Measurements from ENCODE around the gene TRIM72.
"Not testable (repeated sequence)": the region's sequence is repeated elsewhere in the genome, so short reads cannot be mapped to it uniquely, and the experiment has no call there.

The TRIM72 gene

DNA sequence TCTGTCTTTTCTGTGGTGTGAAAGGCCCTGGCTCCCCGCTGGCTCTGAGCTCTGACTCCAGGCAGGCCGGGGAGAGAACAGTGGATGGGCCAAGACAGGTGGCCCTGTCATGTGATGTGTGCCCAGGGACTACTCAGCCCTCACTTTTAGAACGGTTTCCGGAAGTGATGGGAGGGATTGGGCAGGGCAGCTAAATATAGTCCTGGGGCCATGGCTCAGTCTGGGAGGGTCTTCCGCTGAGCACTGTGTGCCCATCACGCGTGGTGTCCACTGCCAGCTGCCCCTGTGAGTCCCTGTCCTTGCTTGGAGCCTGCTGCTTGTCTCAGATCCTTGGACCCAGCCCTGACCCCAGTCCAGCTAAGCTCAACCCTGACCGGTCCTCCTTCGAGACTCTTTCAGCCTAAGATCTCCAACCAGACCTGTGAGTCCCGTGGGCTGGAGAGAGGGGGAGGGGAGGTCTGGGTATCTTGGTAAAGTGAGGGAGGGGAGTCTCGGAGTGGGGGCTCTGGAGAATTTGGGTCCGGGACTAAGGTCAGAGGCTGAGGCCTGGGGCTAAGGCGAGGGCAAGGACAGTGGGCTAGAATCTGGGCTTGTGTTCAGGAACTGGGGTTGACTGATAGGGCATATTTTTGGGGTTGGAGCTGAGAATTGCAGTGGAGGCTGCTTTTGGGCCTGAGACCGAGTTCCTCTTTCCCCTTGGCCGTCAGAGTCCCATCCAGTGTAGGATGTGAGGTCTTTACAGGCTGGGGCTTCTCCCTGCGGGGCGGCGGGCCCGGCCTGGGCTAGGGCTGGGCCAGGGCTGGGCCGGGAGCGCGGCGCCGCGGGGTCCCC is at the start of gene TRIM72:
TSS of gene TRIM72 (plus strand) at position 243 of the 831 bp plus-strand sequence. CDS start 620 bp downstream, outside the sequence.
- Histone ChIP-seq H3K9ac (ENCODE audit: low read depth, low read length) (peak within 1 kb of the TSS; percentile 49), H3K4me1 (ENCODE audit: insufficient read depth, low read length) (peaks cover 5% of the 10 kb centered on the region; the same call in 1 of the 2 replicates), H3K36me3 (ENCODE audit: insufficient read depth, low read length) (no peaks in the 10 kb centered on the region), H3K9me3 (ENCODE audit: control insufficient read depth, insufficient read depth, low read length) (no peaks in the 10 kb centered on the region)

- H3K36me3 ChIP-seq (ENCODE audit: insufficient read depth, low read length), result no peaks in the 10 kb centered on the region
- no peaks in the 10 kb centered on the region; the same call in 1 of the 2 replicates for H3K9me3 ChIP-seq (ENCODE audit: control insufficient read depth, insufficient read depth, low read length)
- no peak overlapping the region for H3K9ac ChIP-seq (ENCODE audit: low read depth, low read length)
- peaks cover 12% of the 10 kb centered on the region for H3K4me1 ChIP-seq (ENCODE audit: insufficient read depth, low read length)
Observed at GRCh38 chr16:31167315-31167714, 46.6 kb upstream of the TRIM72 start.

DNA sequence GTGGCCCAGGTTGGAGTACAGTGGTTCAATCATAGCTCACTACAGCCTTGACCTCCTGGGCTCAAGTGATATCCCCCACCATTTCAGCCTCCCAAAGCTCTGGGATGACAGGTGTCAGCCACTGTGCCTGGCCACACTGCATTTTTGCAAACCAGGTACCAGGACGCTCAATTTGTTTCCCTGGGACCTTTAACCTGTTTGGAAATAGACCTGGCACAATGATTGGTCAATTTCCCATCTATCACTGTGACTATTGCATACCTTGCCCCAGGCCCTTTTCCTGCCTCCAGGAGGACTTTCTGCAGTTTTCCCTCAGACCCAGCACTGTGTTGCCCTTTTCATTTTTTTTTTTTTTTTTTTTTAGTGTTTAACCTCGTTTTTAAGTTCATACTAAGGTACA is 45.1 kb upstream of the TRIM72 start:
- H3K4me1 ChIP-seq (ENCODE audit: insufficient read depth, low read length), result peaks cover 12% of the 10 kb centered on the region
- no peaks in the 10 kb centered on the region; the same call in 1 of the 2 replicates for H3K9me3 ChIP-seq (ENCODE audit: control insufficient read depth, insufficient read depth, low read length)
- no peaks in the 10 kb centered on the region for H3K36me3 ChIP-seq (ENCODE audit: insufficient read depth, low read length)
- H3K9ac ChIP-seq (ENCODE audit: low read depth, low read length), result no peak overlapping the region

DNA sequence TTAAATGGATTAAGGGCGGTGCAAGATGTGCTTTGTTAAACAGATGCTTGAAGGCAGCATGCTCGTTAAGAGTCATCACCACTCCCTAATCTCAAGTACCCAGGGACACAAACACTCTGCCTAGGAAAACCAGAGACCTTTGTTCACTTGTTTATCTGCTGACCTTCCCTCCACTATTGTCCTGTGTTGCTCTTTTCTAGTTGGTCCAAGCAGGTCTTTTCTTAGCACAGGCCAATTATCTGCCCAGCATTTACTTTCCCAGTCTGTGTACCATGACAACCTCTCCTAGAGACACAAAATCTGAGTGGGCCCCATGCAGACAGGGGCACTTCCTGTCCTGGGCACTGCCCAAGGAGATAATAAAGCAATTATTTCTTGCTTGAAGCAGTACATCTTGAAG is 43.9 kb upstream of the TRIM72 start:
- H3K9ac ChIP-seq (ENCODE audit: low read depth, low read length); H3K36me3 ChIP-seq (ENCODE audit: insufficient read depth, low read length); H3K9me3 ChIP-seq (ENCODE audit: control insufficient read depth, insufficient read depth, low read length): not testable (repeated sequence)
- peaks cover 12% of the 10 kb centered on the region for H3K4me1 ChIP-seq (ENCODE audit: insufficient read depth, low read length)

DNA sequence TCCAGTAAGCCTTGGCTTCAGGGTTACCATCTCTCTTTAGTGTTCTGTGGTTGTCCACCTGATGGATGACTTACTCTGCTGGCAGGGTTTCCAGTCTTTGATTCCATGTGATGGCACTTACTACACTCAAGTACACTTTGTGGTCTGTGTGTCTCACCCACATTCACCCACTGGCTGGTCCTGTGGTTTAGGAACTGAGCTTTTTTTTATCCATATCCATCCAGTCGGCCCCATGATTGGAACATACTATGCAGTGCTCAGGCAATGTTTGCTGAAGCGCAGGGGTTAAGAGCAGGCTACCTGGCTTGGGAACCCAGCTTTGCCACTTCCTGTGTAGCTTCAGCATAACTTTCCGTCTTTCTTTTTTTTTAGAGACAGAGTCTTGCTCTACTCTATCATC is 36.8 kb upstream of the TRIM72 start:
- 0 out of 2 replicates have a peak, but pooled peaks cover under 1% of the 10 kb centered on the region for H3K36me3 ChIP-seq (ENCODE audit: insufficient read depth, low read length)
- no peak overlapping the region for H3K9ac ChIP-seq (ENCODE audit: low read depth, low read length)
- H3K4me1 ChIP-seq (ENCODE audit: insufficient read depth, low read length), result no peaks in the 10 kb centered on the region; the same call in 1 of the 2 replicates
- no peaks in the 10 kb centered on the region for H3K9me3 ChIP-seq (ENCODE audit: control insufficient read depth, insufficient read depth, low read length)

DNA sequence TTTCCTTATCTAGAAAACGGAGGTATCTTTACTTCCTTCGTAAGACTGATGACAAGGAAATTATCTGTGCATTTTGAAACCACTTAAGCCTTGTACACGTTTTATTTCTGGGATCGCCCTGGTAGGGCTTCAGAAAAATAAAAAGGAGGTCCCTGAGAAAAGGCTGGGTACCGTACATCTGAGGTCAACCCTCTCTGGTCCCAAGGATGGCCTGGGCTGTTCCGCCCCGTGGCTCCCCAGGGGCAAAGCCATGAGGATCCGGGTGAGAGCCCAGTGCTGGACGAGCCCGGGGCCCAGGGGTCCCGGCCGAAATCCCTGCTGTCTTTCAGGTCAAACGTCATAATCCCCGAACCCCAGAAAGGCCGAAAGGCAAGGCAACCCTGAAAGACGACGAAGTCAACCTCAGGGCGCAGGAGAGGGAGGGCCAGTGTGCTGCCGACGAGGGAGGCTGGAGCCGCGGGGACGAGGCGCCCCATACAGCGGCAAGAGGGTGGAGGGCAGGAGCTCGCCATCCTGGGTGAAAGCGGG is 34.6 kb upstream of the TRIM72 start:
- peaks cover 18% of the 10 kb centered on the region for H3K36me3 ChIP-seq (ENCODE audit: insufficient read depth, low read length)
- H3K9ac ChIP-seq (ENCODE audit: low read depth, low read length), result peak overlapping the region; percentile 77
- H3K9me3 ChIP-seq (ENCODE audit: control insufficient read depth, insufficient read depth, low read length), result no peaks in the 10 kb centered on the region
- H3K4me1 ChIP-seq (ENCODE audit: insufficient read depth, low read length), result peaks cover 2% of the 10 kb centered on the region; the same call in 1 of the 2 replicates

GRCh38 chr16:31179747-31180459 is 34.0 kb upstream of the TRIM72 start, which contains the start of gene FUS:
TSS of gene FUS (plus strand) at chr16:31180139. CDS start at chr16:31180215, 76 bp downstream.
- Histone ChIP-seq H3K36me3 (ENCODE audit: insufficient read depth, low read length) (peaks cover 18% of the 10 kb centered on the region), H3K9me3 (ENCODE audit: control insufficient read depth, insufficient read depth, low read length) (no peaks in the 10 kb centered on the region), H3K4me1 (ENCODE audit: insufficient read depth, low read length) (peaks cover 2% of the 10 kb centered on the region; the same call in 1 of the 2 replicates), H3K9ac (ENCODE audit: low read depth, low read length) (peak within 1 kb of the TSS; percentile 77)

- Histone ChIP-seq H3K9ac (ENCODE audit: low read depth, low read length) (peak overlapping the region; percentile 77), H3K36me3 (ENCODE audit: insufficient read depth, low read length) (peaks cover 31% of the 10 kb centered on the region), H3K4me1 (ENCODE audit: insufficient read depth, low read length) (peaks cover 2% of the 10 kb centered on the region; the same call in 1 of the 2 replicates), H3K9me3 (ENCODE audit: control insufficient read depth, insufficient read depth, low read length) (no peaks in the 10 kb centered on the region)
Observed at GRCh38 chr16:31181102-31181830, 32.7 kb upstream of the TRIM72 start.

DNA sequence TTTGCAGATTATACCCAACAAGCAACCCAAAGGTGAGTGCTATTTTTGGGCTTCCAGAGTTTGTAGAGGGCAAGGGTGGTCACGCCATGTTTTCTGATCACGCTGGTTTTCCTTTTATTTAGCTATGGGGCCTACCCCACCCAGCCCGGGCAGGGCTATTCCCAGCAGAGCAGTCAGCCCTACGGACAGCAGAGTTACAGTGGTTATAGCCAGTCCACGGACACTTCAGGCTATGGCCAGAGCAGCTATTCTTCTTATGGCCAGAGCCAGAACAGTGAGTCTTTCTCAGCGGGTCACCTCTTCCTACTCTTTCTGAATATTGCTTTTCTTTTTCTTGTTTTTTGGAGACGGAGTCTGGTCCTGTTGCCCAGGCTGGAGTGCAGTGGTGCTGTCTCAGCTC is 31.5 kb upstream of the TRIM72 start:
- Histone ChIP-seq H3K9me3 (ENCODE audit: control insufficient read depth, insufficient read depth, low read length) (no peaks in the 10 kb centered on the region), H3K4me1 (ENCODE audit: insufficient read depth, low read length) (peaks cover 2% of the 10 kb centered on the region; the same call in 1 of the 2 replicates), H3K9ac (ENCODE audit: low read depth, low read length) (peak overlapping the region; percentile 77; the same call in 1 of the 2 replicates), H3K36me3 (ENCODE audit: insufficient read depth, low read length) (peaks cover 42% of the 10 kb centered on the region)

DNA sequence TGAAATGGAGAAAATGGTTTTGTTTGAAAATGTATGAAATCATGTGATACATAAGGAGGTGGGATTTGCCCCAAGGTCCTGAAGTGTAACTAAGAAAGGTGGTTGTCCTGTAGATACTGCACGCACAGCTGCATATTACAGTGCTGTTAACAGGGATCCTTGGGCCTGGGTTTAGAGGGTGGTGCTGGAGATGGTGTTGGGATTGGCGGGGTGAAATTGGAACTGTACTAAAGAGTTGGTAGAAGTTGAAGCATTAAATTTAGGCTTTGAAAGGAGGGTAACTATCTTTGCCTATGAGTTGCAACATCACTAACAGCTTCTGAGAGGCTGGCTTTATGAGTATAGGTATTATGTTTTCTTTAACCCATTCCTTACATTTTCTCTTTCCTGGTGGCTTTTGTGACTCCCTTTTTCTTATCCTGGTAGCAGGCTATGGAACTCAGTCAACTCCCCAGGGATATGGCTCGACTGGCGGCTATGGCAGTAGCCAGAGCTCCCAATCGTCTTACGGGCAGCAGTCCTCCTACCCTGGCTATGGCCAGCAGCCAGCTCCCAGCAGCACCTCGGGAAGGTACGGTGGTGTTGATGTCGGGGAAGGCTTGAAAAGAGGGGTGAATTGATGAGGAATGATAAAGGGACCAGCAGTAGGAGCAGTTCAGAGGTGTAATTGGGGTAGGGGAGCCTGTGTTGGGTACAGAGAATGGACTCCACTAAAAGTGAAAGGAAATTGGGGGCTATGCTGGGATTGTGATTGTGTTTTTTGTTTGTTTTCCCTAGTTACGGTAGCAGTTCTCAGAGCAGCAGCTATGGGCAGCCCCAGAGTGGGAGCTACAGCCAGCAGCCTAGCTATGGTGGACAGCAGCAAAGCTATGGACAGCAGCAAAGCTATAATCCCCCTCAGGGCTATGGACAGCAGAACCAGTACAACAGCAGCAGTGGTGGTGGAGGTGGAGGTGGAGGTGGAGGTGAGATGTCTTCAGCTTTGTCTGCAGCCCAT is 30.2 kb upstream of the TRIM72 start:
- peaks cover 56% of the 10 kb centered on the region for H3K36me3 ChIP-seq (ENCODE audit: insufficient read depth, low read length)
- H3K4me1 ChIP-seq (ENCODE audit: insufficient read depth, low read length), result peaks cover 2% of the 10 kb centered on the region; the same call in 1 of the 2 replicates
- H3K9ac ChIP-seq (ENCODE audit: low read depth, low read length), result no peak overlapping the region
- no peaks in the 10 kb centered on the region for H3K9me3 ChIP-seq (ENCODE audit: control insufficient read depth, insufficient read depth, low read length)

GRCh38 chr16:31184888-31185287 is 29.0 kb upstream of the TRIM72 start:
- Histone ChIP-seq H3K9me3 (ENCODE audit: control insufficient read depth, insufficient read depth, low read length) (no peaks in the 10 kb centered on the region), H3K36me3 (ENCODE audit: insufficient read depth, low read length) (peaks cover 67% of the 10 kb centered on the region), H3K9ac (ENCODE audit: low read depth, low read length) (no peak overlapping the region), H3K4me1 (ENCODE audit: insufficient read depth, low read length) (peaks cover 2% of the 10 kb centered on the region; the same call in 1 of the 2 replicates)

GRCh38 chr16:31185339-31185738 is 28.6 kb upstream of the TRIM72 start:
- Histone ChIP-seq H3K36me3 (ENCODE audit: insufficient read depth, low read length) (peaks cover 71% of the 10 kb centered on the region), H3K9me3 (ENCODE audit: control insufficient read depth, insufficient read depth, low read length) (no peaks in the 10 kb centered on the region), H3K9ac (ENCODE audit: low read depth, low read length) (no peak overlapping the region), H3K4me1 (ENCODE audit: insufficient read depth, low read length) (peaks cover 2% of the 10 kb centered on the region; the same call in 1 of the 2 replicates)

DNA sequence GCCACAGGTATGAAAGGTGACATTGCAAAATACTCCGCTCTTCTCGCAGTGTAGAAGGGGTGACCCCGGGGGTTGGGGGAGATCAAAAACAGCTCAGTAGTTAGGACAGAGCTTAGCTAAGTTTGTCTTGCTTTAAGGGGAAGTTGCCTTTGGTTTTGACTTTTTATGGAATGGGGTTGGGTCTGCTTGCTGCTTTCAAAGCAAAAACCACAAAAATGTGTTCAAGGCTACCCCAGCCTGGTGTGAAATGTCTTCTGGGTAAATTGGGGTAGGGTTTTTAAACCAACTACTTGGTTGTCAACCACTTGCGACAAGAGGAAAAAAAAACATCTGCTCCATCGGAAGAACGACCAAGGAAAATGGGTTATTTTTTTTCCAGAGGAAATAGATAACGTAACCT is 27.7 kb upstream of the TRIM72 start:
- H3K9ac ChIP-seq (ENCODE audit: low read depth, low read length), result no peak overlapping the region
- H3K9me3 ChIP-seq (ENCODE audit: control insufficient read depth, insufficient read depth, low read length), result no peaks in the 10 kb centered on the region
- peaks cover 80% of the 10 kb centered on the region for H3K36me3 ChIP-seq (ENCODE audit: insufficient read depth, low read length)
- peaks cover 2% of the 10 kb centered on the region; the same call in 1 of the 2 replicates for H3K4me1 ChIP-seq (ENCODE audit: insufficient read depth, low read length)

Measured in ES-I3 (cell line).